Measurements from ENCODE around the gene DDX42. TPM values are rescaled to one million over a fixed set of nuclear protein-coding genes. Genes with fewer than 3 reads are reported as not detected.

The DDX42 gene
- total and polyA plus RNA-seq, 2 experiments from 2014 or later = 31.1 to 79.9 TPM

DNA sequence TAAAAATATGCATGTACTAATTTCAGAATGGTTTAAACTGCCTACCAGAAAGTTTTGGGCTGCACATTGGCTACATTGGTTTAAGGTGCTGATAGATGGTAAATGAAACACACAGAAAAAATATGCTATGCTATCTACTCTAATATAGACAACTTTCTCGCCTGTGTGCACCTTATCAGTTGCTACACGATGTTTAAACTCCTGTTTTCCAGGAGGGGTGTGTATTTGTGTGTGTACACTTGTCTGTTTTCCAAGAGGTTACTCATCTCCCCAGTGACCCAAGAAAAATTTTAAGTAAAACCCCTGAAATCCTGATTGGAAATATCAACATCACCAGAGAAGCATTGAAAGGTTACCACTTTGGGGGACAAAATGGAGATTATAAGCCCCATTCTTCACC, 31.6 kb downstream of the DDX42 start:
- WGBS (ENCODE audit: low lambda C conversion rate, missing lambda C conversion rate) = 80% methylated on average over 2 of the region's 2 CpGs

DNA sequence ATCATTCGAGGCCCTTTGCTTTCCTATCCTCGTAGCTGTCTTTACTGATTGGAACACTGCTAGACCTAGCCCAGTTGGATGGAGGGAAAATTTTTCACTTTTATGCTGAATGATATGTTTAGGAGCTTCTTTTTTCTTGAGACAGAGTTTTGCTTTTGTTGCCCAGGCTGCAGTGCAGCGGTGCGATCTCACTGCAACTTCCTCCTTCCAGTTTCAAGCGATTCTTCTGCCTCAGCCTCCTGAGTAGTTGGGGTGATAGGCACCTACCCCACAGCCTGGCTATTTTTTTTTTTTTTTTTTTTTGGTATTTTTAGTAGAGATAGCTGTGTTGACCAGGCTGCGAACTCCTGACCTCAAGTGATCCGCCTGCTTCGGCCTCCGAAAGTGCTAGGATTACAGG, 36.0 kb downstream of the DDX42 start:
- H3K4me2 ChIP-seq = no peak overlapping the region
- H2AFZ ChIP-seq = no peak overlapping the region
- H3K79me2 ChIP-seq = peaks cover 9% of the 10 kb centered on the region
- no peaks in the 10 kb centered on the region for H3K4me1 ChIP-seq (ENCODE audit: insufficient read depth)
- H3K9me2 ChIP-seq (replicated peaks; ENCODE audit: insufficient read depth) = no peaks in the 10 kb centered on the region
- no peaks in the 10 kb centered on the region for H3K36me3 ChIP-seq (replicated peaks; ENCODE audit: insufficient read depth, low read depth)
- H3K4me3 ChIP-seq = no peak overlapping the region
- TF ChIP-seq, protein P1, sequence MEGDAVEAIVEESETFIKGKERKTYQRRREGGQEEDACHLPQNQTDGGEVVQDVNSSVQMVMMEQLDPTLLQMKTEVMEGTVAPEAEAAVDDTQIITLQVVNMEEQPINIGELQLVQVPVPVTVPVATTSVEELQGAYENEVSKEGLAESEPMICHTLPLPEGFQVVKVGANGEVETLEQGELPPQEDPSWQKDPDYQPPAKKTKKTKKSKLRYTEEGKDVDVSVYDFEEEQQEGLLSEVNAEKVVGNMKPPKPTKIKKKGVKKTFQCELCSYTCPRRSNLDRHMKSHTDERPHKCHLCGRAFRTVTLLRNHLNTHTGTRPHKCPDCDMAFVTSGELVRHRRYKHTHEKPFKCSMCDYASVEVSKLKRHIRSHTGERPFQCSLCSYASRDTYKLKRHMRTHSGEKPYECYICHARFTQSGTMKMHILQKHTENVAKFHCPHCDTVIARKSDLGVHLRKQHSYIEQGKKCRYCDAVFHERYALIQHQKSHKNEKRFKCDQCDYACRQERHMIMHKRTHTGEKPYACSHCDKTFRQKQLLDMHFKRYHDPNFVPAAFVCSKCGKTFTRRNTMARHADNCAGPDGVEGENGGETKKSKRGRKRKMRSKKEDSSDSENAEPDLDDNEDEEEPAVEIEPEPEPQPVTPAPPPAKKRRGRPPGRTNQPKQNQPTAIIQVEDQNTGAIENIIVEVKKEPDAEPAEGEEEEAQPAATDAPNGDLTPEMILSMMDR (IDR thresholded peaks at IDR 0.05; ENCODE audit: poor library complexity) = no peak
- TF ChIP-seq EZH2 (IDR thresholded peaks at IDR 0.05; ENCODE audit: borderline replicate concordance) = no peak
- no peak for TF ChIP-seq EZH2phosphoT487 (IDR thresholded peaks at IDR 0.05; ENCODE audit: low read depth, severe bottlenecking, unreplicated experiment)
- no peak for DNase-seq (ENCODE audit: low spot score)
- WGBS (ENCODE audit: low lambda C conversion rate, missing lambda C conversion rate) = 86% methylated on average over 9 of the region's 9 CpGs
- no peaks in the 10 kb centered on the region for H3K27me3 ChIP-seq
- H3K27ac ChIP-seq = no peak overlapping the region
- H3K9me3 ChIP-seq (ENCODE audit: low read depth) = no peaks in the 10 kb centered on the region
- H4K20me1 ChIP-seq (ENCODE audit: insufficient read depth, poor library complexity, severe bottlenecking) = no peaks in the 10 kb centered on the region

More for the DNA sequence above, 31.6 kb downstream of the DDX42 start:
- no peak for TF ChIP-seq EZH2phosphoT487 (IDR thresholded peaks at IDR 0.05; ENCODE audit: low read depth, severe bottlenecking, unreplicated experiment)
- TF ChIP-seq, protein P1 (IDR thresholded peaks at IDR 0.05; ENCODE audit: poor library complexity) = no peak
- no peak for TF ChIP-seq EZH2 (IDR thresholded peaks at IDR 0.05; ENCODE audit: borderline replicate concordance)
- Histone ChIP-seq H3K36me3 (replicated peaks; ENCODE audit: insufficient read depth, low read depth) (peaks cover 8% of the 10 kb centered on the region), H3K4me3 (no peak overlapping the region), H3K27ac (no peak overlapping the region), H3K27me3 (no peaks in the 10 kb centered on the region), H3K4me2 (no peak overlapping the region), H3K9me2 (replicated peaks; ENCODE audit: insufficient read depth) (no peaks in the 10 kb centered on the region), H4K20me1 (ENCODE audit: insufficient read depth, poor library complexity, severe bottlenecking) (no peaks in the 10 kb centered on the region), H3K4me1 (ENCODE audit: insufficient read depth) (no peaks in the 10 kb centered on the region), H3K9me3 (ENCODE audit: low read depth) (no peaks in the 10 kb centered on the region), H2AFZ (no peak overlapping the region), H3K79me2 (peaks cover 28% of the 10 kb centered on the region)
- no peak for DNase-seq (ENCODE audit: low spot score)

DNA sequence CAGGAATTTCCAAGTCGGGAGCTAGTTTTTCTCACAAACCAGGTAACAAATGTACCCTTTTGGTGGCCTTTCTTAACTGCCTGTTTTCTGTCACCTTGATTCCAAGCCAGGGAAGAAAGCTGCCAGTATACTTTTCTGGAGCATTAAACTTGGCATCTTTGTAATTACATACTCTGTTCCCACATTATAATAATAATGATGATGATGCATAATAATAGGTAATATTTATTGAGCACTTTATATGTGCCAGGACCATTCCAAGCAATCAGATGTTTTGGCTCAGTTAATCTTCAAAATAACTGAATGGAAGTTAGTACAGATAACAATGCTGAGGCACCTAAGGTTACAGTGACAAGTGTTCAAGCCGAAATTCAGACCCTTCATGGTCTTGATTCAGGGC, 42.2 kb downstream of the DDX42 start:
- Histone ChIP-seq H3K4me2 (no peak overlapping the region), H3K36me3 (replicated peaks; ENCODE audit: insufficient read depth, low read depth) (no peaks in the 10 kb centered on the region)

More for the DNA sequence above, 42.2 kb downstream of the DDX42 start:
- no peaks in the 10 kb centered on the region for H3K4me1 ChIP-seq (ENCODE audit: insufficient read depth)
- no peaks in the 10 kb centered on the region for H3K79me2 ChIP-seq
- H3K27me3 ChIP-seq = no peaks in the 10 kb centered on the region
- no peak overlapping the region for H3K4me3 ChIP-seq
- TF ChIP-seq EZH2phosphoT487 (IDR thresholded peaks at IDR 0.05; ENCODE audit: low read depth, severe bottlenecking, unreplicated experiment) (no peak), EZH2 (IDR thresholded peaks at IDR 0.05; ENCODE audit: borderline replicate concordance) (no peak)
- TF ChIP-seq, protein P1 (IDR thresholded peaks at IDR 0.05; ENCODE audit: poor library complexity) = no peak
- H3K9me3 ChIP-seq (ENCODE audit: low read depth) = no peaks in the 10 kb centered on the region
- H4K20me1 ChIP-seq (ENCODE audit: insufficient read depth, poor library complexity, severe bottlenecking) = no peaks in the 10 kb centered on the region
- no peak overlapping the region for H2AFZ ChIP-seq
- H3K27ac ChIP-seq = no peak overlapping the region
- H3K9me2 ChIP-seq (replicated peaks; ENCODE audit: insufficient read depth) = no peaks in the 10 kb centered on the region
- 93% methylated on average over 2 of the region's 2 CpGs for WGBS (ENCODE audit: low lambda C conversion rate, missing lambda C conversion rate)
- DNase-seq (ENCODE audit: low spot score) = no peak

Data from hepatocyte (in vitro differentiated cells).